GM18499 (cell line): ENCODE data around the gene CHMP4B.

Experiments
- ATAC-seq: cut with Tn5 transposase; IDR thresholded peaks from one replicate; pipeline ENCODE4 v1.9.1; 2021; ENCODE audit warnings: moderate number of reproducible peaks; ENCODE audit not compliant: insufficient read depth, unreplicated experiment

The CHMP4B gene

DNA sequence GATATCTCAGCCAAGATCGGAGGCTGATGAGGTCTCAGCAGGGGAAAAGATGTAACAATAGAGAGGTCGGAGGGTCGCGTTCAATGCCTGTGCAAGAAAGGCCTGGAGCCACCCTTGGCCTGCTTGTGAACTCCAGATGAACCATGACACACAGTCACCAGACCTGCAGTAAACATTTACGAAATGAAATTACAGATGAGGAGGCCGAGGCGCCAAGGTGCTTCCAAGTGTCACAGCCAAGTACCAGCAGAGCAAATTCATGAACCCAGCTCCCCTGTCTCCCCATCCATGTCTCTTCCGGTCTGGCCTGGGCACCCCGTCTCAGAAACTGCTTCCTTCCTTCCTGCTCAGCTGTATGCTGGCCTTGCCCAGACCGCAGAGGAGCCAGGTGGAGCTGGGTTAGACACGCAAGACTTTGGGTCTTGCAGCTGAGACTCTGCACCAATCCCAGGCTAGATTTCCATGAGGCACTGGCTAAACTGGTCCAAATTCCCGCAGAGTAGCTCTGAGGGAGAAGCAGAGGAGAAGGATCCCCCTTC lies 48.1 kb downstream of the CHMP4B start:
- ATAC-seq = no peak

DNA sequence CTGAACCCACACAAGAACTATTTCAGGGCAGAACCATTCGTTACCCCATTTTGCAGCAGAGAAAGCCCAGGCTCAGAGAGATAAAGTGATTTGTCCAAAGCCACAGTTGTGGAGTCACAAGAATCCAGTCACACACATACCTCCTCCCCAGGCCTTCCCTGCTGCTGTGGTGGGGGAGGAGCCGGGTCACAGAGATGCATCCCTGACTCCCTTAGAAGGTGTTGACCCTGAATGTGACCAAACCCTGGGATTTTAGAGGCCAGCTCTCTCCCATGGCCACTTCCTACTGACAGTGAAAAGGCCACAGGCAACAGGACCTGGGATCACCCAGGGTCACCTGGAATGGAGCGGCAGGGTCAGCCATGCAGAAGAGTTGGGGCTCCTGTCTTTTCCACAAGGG lies 48.6 kb downstream of the CHMP4B start:
- no peak for ATAC-seq

DNA sequence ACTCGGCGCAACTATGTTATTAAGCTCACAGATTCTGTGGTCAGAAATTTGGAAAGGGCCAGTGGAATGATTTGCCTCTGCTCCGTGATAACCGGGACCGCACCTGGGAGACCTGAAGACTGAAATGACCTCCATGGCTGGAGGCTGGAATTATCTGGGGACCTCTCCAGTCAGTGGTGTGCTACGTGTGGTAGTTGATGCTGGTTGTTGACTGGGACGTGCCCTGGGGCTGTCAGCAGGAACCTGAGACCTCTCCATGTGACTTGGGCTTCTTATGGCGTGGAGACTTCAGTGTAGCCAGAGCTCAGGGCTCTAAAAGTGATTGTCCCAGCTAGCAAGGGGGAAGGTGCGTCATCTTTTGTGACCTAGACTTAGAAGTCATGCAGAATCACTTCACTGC lies 50.3 kb downstream of the CHMP4B start:
- no peak for ATAC-seq

DNA sequence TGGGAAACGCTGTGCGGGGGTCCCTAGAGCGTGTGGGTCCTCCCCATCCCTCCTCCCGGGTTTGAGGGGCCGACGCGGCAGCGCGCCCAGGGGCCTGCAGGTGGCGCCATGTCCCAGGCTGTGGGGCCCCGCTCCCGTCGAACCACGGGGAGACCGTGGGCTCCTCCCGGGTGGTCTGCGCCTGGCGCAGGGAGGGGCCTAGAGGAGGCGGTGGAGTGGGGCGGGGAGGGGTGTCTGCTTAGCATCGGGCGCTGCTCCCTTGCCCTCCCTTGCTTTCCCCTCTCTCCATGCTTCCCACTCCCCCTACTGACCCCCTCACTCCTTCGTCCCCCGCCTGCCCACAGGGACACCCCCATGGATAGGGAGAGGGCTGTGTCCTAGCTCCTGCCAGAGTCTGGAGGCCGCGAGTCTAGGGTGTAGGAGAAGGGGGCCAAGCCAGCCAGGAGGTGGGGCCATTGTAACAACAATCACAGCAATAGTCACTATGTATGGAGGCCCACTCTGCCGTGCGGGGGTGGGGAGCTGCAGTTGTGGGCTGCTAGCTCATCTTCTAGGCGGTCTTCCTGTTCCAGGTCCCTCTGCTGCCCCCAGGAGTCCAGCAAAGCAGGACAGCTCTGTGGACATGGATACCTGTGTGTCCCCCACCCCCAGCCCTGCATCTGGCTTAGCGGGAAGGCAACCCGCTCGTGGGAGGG lies 51.7 kb downstream of the CHMP4B start:
- ATAC-seq = no peak

DNA sequence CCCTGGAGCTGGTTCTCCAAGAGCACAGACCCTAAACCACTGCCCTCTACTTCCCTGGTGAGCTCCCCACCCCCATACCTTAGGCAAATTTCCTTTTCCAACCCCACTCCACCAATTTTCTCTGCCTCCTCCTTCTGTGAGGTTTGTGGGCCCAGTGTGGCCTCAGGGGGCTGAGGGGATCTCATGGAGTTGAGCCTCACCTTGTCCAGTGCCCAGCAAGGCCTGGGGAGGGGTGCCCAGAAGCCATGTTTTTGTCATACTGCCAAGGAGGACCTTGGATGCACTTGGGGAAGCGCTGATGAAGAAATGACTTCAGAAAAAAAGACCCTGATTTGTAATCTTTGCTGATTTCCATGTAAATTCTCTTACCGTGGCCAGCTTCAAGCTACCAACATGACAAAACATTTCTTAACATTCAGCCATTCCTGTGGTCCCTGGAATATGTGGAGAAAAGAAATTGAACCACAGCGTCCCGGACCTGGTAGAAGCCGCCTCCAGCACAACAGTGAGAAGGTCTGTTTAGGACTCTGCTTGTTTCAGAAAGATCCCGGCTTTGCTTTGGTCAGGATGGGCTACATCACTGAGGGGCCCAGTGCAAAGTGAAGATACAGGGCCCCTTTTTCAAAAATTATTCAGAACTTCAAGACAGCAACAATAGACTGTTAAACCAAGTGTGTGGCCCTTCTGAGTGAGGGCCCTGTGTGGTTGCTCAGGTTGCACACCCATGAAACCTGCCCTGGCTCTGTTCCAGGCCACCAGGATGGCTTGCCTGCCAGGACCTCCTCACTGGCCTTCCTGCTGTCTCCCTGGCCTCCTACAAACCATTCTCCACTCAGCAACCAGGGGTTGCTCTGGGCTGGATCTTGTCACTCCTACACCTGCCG lies 52.5 kb downstream of the CHMP4B start:
- no peak for ATAC-seq

DNA sequence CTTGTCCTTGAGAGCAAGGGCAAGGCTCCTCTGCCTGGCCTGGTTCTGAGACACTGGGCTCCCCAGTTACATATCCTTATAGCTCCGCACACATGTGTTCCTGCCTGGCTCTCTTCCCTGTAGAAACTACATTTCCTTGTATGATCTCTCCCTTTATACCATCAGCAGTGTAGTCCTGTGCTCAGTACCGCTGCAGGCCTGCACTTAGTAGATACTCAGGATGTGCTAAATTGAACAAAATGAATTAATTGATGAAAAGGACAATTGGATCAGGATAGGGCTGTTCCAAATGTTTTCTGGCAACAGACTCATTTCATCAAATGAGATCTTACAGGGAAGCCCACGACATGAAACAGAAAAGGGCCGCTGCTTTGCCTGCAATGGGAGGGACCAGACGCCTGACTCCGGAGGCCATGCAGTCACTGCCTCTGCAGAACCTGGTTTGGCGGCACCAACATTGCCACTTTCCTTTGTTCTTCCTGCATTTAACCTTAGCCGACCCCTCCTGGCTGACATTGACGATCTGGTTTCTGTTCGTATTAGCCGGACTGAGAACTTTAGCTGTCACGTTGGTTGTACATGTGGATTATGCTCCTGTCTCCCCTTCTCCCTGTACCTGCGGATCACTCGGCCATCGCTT lies 53.3 kb downstream of the CHMP4B start:
- no peak for ATAC-seq

DNA sequence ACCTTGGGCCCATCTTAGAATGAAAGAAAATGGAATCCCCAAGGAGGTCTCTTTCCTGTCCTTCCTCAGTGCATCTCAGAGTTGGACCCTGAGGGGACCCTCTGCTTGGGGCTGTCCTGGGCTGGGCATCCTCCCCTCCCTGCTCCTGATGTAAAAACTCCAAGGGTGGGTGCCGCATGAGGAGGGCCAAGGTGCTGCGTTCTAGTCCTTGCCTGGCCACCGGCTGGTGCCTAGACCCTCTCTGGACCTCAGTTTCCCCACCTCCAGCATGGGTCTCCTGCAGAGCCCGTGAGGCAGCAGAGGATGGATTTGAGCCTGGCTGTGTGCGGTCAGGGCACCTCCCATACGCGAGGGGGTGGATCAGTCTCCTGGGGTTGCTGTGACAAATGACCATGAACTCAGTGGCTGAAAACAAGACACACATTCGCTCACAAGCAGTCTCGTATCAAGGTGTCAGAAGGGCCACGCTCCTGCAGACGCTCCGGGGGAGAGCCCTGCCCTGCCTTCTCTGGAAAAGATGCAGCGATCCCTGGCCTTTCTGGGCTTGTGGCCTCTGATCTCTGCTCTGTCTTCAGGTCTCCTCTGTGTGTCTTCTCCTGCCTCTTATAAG lies 54.7 kb downstream of the CHMP4B start:
- no peak for ATAC-seq

DNA sequence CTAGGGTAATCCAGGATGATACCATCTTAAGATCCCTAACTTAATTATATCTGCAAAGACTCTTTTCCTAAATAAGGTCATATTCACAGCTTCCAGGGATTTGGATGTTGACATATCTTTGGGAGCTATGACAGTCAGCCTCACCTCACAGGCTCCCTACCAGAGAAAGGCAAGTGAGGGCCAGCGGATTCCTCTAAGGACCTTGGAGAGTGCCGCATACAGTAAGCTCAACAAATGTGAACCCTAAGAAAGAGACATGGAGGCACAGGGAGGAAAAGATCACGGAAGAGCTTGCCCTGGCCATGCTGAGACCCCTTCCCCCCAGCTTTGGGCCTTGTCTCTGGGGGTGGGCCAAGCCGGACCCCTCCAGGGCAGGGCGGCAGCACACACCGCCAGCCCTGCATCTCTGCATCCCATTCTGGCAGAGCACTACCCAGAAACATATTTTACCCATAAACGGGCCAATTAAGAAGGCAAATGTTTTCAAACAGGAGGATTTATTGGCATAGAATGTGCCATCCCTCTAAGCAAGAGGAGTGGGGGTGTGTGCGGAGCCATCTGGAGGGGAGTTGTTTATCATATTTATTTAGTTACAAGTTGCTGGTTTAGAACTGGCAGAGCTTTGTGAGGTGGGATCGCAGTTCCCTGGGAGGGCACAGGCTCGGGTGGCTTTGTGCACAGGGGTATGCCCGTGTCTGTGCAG lies 55.4 kb downstream of the CHMP4B start:
- no peak for ATAC-seq

DNA sequence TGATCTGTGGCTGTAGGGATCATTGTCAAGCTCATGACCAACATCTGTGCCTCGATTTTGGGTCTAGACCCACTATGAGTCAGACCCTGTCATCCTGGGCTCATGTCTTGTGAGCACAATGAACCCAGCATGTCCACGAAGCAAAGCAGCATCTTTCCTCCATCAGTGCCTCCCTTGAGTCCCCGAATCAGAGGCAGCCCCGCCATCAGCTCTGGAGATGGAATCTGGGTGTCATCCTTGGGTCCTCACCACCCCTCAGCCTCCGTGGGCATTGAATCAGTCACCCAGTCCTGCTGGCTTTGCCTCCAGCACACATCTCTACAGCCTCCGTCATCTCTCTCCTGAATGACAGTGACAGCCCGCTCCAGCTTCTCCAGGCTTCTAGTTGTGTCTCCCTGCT lies 56.9 kb downstream of the CHMP4B start:
- ATAC-seq = no peak

DNA sequence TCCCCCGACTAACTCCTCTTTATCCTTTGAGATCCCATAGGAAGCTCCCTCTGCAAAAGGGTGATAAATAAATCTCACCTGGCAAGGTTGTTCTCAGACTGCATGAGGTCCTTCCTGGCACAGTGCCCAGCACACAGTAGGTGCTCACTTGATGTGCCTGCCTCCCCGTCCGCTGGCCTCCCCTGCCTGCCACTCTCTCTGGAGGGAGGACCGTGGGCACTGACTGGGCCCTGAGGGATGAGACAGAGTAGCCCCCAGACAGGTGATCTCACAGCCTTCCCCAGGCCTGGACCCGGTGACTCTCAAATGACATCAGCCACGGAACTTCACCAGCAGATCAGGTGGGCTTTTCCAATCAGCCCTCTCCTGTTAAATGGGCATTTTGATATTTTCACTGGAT lies 57.4 kb downstream of the CHMP4B start:
- no peak for ATAC-seq

DNA sequence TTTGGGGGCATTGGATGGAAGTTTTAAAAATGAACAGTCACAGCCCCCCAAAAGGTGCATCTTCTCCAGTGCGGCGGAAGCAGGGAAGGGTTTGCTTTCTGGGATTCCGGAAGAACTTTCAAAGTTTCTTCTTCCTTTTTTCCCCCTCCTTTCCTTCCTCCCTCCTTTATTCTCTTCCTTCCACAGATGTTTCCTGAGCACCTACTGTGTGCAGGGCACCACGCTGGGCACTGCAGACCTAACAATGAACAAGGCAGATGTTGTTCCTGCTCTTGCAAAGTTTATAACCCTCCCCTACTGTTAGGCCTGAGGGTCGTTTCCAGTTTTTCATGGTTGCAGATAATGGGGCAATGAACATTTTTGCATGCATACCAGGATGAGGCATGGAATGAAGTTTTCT lies 58.1 kb downstream of the CHMP4B start:
- ATAC-seq = no peak

DNA sequence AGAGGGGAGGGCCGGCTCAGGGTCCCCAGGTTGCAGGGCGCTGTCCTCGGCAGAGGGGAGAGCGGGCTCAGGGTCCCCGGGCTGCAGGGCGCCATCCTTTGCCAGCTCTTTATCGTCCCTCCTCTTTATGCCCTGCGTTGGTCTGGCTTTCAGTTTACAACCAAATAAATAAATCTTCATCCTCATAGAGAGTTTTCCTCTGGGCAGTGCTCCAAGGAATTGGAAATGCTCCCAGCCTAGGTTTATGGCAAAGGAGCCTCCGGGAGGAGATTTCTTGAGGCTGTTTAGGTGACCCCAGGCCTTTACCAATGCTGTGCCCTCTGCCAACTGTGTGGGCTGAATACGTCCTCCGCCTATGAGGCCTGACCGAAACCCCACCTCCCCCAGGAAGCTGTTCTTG lies 60.2 kb downstream of the CHMP4B start:
- no peak for ATAC-seq

DNA sequence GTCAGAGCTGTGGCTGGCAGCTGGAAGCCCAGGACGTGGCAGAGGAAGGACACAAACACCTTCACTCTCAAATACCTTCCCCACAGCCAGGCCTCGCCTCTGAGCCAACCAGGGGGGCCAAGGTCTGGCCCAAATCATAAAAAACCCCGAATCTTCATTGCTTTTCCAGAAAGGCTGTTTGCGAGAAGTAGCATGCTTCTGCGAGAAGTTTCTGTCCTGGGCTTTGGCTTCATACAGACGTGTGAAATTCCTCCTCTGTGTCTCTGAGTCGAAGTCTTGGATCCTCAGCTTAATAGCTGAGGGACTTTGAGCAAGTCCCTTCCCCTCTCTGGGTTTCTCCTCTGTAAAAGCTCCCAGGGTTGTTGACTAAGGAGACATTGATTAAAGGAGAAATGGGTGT lies 63.0 kb downstream of the CHMP4B start:
- ATAC-seq = no peak

DNA sequence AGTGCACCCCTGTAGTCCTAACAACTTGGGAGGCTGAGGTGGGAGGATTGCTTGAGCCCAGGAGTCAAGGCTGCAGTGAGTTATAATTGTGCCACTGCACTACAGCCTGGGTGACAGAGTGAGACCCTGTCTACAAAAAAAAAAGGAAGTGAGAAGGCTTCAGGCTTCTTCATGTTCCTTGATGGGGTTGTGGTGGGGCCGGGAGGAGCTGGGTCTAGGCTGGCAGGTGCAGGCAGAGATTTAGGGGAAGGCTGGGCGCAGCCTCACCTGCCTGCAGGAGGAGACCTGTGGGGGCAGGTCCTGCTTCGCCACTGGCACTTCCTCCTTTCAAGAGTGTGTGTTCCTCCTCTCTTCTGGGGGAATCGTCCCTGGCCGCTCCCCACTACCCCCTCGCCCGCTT lies 63.9 kb downstream of the CHMP4B start:
- ATAC-seq = no peak

DNA sequence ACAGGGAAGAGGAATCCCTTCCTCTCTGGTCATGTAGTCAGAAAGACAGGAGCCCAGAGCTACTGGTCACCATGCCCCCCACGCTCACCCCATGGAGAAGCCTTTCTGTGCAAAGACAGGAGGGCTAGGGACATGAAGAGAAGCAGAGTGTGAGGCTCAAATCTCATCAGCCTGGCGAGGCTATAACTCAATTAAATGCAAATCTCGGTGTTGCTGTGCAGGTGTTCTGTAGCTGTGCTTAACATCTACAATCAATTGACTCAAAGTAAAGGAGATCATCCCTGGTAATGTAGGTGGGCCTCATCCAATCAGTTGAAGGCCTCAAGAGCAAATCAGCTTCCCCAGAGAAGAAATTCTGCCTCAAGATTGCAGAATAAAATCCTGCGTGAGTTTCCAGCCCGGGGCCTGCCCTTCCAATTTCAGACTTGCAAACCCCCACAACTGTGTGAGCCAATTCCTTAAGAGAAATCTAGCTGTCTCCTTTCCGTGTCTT lies 64.4 kb downstream of the CHMP4B start:
- no peak for ATAC-seq

DNA sequence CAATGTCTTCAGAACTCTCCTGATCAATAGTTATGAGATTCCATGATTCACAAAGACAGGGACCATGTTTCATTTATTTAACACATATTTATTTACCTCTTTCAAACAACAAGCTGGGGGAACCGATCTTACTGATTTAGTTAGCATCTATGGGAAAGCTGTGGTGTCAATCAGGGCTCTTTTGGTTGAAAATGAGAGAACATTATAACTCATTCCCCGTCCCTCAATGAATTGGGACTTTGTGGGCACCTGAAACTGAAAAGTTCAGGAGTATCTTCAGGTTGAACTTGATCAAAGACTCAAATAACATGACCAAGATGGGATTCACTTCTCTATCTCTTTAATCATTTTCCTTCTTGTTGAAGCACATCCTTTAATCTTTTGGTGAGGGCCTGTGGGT lies 67.4 kb downstream of the CHMP4B start:
- ATAC-seq = no peak

DNA sequence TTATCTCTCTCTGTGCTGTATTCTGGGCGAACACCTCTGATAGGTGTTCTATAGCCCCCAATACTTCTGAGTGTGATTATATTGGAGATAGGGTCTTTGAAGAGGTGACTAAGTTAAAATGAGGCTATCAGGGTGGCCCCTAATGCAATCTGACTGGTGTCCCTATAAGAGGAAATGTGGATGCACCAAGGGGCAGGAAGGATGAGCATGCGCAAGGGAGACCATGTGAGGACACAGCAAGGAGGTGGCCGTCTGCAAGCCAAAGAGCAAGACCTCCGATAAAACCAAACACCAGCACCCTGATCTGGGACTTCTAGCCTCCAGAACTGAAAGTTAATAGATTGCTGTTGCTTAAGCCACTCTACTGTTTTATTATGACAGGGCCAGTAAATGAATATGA lies 69.2 kb downstream of the CHMP4B start:
- ATAC-seq = no peak

DNA sequence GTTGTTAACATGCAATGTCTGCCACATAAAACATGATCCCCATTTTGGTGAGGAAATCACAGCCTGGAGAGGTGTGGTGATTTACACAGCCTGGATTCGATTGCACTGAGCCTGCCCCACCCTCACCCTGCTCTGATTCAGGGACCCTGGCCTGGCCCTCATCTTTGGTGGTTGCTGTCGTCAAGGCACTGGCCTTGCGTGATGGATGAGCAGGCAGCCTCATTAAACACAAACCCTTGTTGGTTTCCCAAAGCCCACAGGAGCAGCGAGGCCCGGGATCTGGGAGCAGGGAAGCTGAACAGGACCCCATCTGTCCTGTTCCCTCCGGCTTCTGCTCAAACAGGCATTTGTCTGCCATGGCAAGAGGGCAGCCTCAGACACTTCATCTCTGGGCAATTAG lies 70.8 kb downstream of the CHMP4B start:
- no peak for ATAC-seq

DNA sequence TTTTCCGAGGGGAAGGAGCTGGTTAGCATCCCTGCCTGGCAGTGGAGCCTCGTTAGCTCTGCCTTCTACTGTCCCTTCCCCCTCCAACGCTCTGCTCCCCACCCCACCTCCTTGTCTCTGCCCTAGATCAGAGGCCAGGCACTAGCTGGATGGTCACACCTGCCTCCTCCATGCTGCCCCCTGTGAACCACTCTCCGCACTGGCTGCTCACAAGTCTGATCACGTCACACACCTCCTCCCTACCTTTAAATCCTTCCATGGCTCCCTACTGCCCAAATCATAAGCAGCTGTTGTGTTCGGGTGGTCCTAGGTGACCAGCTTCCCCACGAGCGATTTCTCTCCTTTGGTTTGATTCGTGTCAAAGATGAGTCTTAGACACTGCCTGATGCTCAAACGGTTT lies 71.3 kb downstream of the CHMP4B start:
- ATAC-seq = no peak

DNA sequence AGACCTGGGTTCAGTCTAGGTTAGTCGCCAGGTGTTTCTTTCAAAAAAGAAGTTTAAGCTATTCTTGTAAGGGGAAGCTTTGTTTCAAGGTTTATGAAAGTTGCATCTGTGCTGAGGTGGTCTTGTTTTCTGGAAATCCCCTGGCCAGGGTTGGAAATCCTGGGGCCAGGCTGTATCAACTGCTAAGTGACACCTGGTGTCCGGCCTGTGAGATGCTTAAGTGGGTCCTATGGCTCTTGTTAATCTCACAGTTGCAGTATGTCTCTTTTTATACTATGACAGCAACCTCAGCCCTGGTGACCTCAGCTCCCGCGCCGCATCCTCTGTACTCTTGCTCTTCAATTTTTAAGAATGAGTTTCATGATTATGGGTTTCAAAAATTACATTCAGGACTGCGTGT lies 72.0 kb downstream of the CHMP4B start:
- peak; percentile 73 for ATAC-seq
